IMR-90 (cell line): ENCODE results near the gene DOK3. TPM values are rescaled to one million over a fixed set of nuclear protein-coding genes. Genes with fewer than 3 reads are reported as not detected.
A peak's percentile ranks its signal among the peaks of the same experiment; 100 is the strongest.

Experiments
- ATAC-seq: fragments of 200-7000 bp; cut with Tn5 transposase; 2 replicates; pipeline ENCODE4 v1.9.1; 2020; ENCODE audit warnings: low read depth, mild to moderate bottlenecking, moderate library complexity
- BruUV-seq: library from RNA; stranded (reverse); fragments of 400-500 nt; replicated peaks from 2 replicates; lab custom pipeline; 2021; lab: Mats Ljungman, UMichigan
- CTCF ChIA-PET: fragments of 300-600 bp; formaldehyde crosslinking; extraction: SDS; loops from one replicate; lab custom pipeline; 2021; ENCODE audit warnings: antibody characterized with exemption; lab: Yijun Ruan, JAX
- POLR2A ChIA-PET: fragments of 300-600 bp; sonication (Branson Sonifier 250); formaldehyde crosslinking; loops from one replicate; lab custom pipeline; 2022; ENCODE audit warnings: antibody characterized with exemption; ENCODE audit not compliant: unreplicated experiment; lab: Charles Lee
- DNase-seq: peaks from one replicate; pipeline ENCODE4 v3.0.0; 2013
- H2AFZ ChIP-seq: replicated peaks from 2 replicates; pipeline ENCODE3; 2013; ENCODE audit warnings: low read length, mild to moderate bottlenecking; ENCODE audit not compliant: poor library complexity
- H2AK5ac ChIP-seq: 2 replicates; pipeline ENCODE4 v1.6.1; 2013; ENCODE audit warnings: low read depth, low read length, inconsistent platforms
- H2AK9ac ChIP-seq: replicated peaks from 2 replicates; pipeline ENCODE3; 2013; ENCODE audit warnings: mild to moderate bottlenecking, low read depth, low read length, moderate library complexity; ENCODE audit not compliant: poor library complexity
- H2BK120ac ChIP-seq: 2 replicates; pipeline ENCODE4 v1.6.1; 2013; ENCODE audit warnings: low read depth, low read length, inconsistent platforms
- H2BK15ac ChIP-seq: 3 replicates; pipeline ENCODE4 v1.6.1; 2013; ENCODE audit warnings: low read depth, low read length, inconsistent platforms
- H2BK20ac ChIP-seq: 2 replicates; pipeline ENCODE4 v1.6.1; 2013; ENCODE audit warnings: low read depth, mild to moderate bottlenecking, inconsistent platforms, low read length, moderate library complexity
- H2BK5ac ChIP-seq: 2 replicates; pipeline ENCODE4 v1.6.1; 2013; ENCODE audit warnings: mild to moderate bottlenecking, low read depth, low read length, inconsistent platforms; ENCODE audit not compliant: poor library complexity, severe bottlenecking
- H3K14ac ChIP-seq: replicated peaks from 2 replicates; pipeline ENCODE4 v1.6.1; 2013; ENCODE audit warnings: low read depth, low read length, inconsistent platforms
- H3K18ac ChIP-seq: 2 replicates; pipeline ENCODE4 v1.6.1; 2013; ENCODE audit warnings: low read depth, low read length, control low read depth
- H3K23ac ChIP-seq: 2 replicates; pipeline ENCODE4 v1.6.1; 2013; ENCODE audit warnings: low read depth, low read length, inconsistent platforms
- H3K27ac ChIP-seq: 2 replicates; pipeline ENCODE4 v1.5.1; 2013; ENCODE audit warnings: mild to moderate bottlenecking, control low read depth, low read length; ENCODE audit not compliant: insufficient read depth
- H3K27me3 ChIP-seq: 2 replicates; pipeline ENCODE4 v1.6.1; 2013; ENCODE audit warnings: low read length; ENCODE audit not compliant: control insufficient read depth, insufficient read depth
- H3K36me3 ChIP-seq: 2 replicates; pipeline ENCODE4 v1.6.1; 2013; ENCODE audit warnings: low read length, mixed read lengths; ENCODE audit not compliant: control insufficient read depth, insufficient read depth
- H3K4ac ChIP-seq: 2 replicates; pipeline ENCODE4 v1.6.1; 2013; ENCODE audit warnings: low read depth, low read length, inconsistent platforms
- H3K4me1 ChIP-seq: 2 replicates; pipeline ENCODE4 v1.6.1; 2013; ENCODE audit warnings: low read length, mixed read lengths; ENCODE audit not compliant: control insufficient read depth, insufficient read depth
- H3K4me2 ChIP-seq: 2 replicates; pipeline ENCODE4 v1.6.1; 2013; ENCODE audit warnings: low read depth, mild to moderate bottlenecking, control low read depth, low read length, moderate library complexity
- H3K4me3 ChIP-seq: 2 replicates; pipeline ENCODE4 v1.5.1; 2013; ENCODE audit warnings: low read depth, mild to moderate bottlenecking, control low read depth, low read length, moderate library complexity; ENCODE audit not compliant: insufficient read depth
- H3K56ac ChIP-seq: 2 replicates; pipeline ENCODE4 v1.6.1; 2013; ENCODE audit warnings: low read length, inconsistent platforms; ENCODE audit not compliant: insufficient read depth; ENCODE audit errors: extremely low read depth
- H3K79me1 ChIP-seq, 2 experiments: 2 replicates each; pipeline ENCODE4 v1.6.1; 2013; ENCODE audit warnings: low read length in 2 of 2, inconsistent platforms in 1 of 2, low read depth in 1 of 2
- H3K9ac ChIP-seq: 2 replicates; pipeline ENCODE4 v1.6.1; 2013; ENCODE audit warnings: low read depth, low read length, control low read depth
- H3K9me1 ChIP-seq: 2 replicates; pipeline ENCODE4 v1.6.1; 2013; ENCODE audit warnings: low read length, inconsistent platforms; ENCODE audit not compliant: insufficient read depth
- H3K9me3 ChIP-seq: 2 replicates; pipeline ENCODE4 v1.6.1; 2013; ENCODE audit warnings: low read length; ENCODE audit not compliant: control insufficient read depth, insufficient read depth
- H4K20me1 ChIP-seq: 2 replicates; pipeline ENCODE4 v1.6.1; 2013; ENCODE audit warnings: low read length, inconsistent platforms; ENCODE audit not compliant: insufficient read depth
- H4K5ac ChIP-seq: 2 replicates; pipeline ENCODE4 v1.6.1; 2013; ENCODE audit warnings: mild to moderate bottlenecking, low read depth, low read length, control low read depth
- H4K8ac ChIP-seq, 2 experiments: 2 replicates each; pipeline ENCODE4 v1.6.1; 2013; ENCODE audit warnings: low read depth in 2 of 2, low read length in 2 of 2, control low read depth in 1 of 2, inconsistent platforms in 1 of 2
- H4K91ac ChIP-seq: 2 replicates; pipeline ENCODE4 v1.6.1; 2013; ENCODE audit warnings: low read depth, low read length, inconsistent platforms; ENCODE audit not compliant: insufficient read depth
- CHD1 ChIP-seq: IDR thresholded peaks from 2 replicates; pipeline ENCODE4 v1.6.1; 2012; ENCODE audit warnings: low read depth, low read length, improper control_type of control experiment
- CTCF ChIP-seq: conservative IDR thresholded peaks from 2 replicates; pipeline ENCODE4 v1.5.1; 2012; ENCODE audit warnings: mild to moderate bottlenecking, low read depth, low read length, improper control_type of control experiment
- FOS ChIP-seq: fragments of 150-350 bp; IDR thresholded peaks from 2 replicates; pipeline ENCODE4 v1.6.1; 2016; ENCODE audit warnings: low read depth, low read length
- RAD21 ChIP-seq: IDR thresholded peaks from 2 replicates; pipeline ENCODE4 v1.6.1; 2012; ENCODE audit warnings: low read length, improper control_type of control experiment
- SMC3 ChIP-seq: fragments of 150-350 bp; IDR thresholded peaks from 2 replicates; pipeline ENCODE4 v1.6.1; 2016; ENCODE audit warnings: low read depth, mild to moderate bottlenecking, antibody characterized with exemption, low read length, moderate library complexity
- WGBS, 2 experiments: methylation state at CpG; one replicate each; pipeline versions ENCODE4 v1.1.5 to v1.1.7; 2013; ENCODE audit warnings: missing lambda C conversion rate in 2 of 2; ENCODE audit not compliant: insufficient read length in 1 of 2; ENCODE audit errors: extremely low coverage in 2 of 2; 5-methylcytosine and 5-hydroxymethylcytosine counted together
- dilution Hi-C: fragments of 300-500 bp; cut with HindIII; formaldehyde crosslinking; loops from one replicate; pipeline ENCODE4 v1.14.3; 2018; ENCODE audit warnings: low sequenced_read_pairs; ENCODE audit not compliant: unreplicated experiment
- in situ Hi-C: fragments of 300-500 bp; cut with MboI; formaldehyde crosslinking; loops from 3 replicates; pipeline ENCODE4 v1.14.3; 2019; ENCODE audit warnings: low sequenced_read_pairs, inconsistent platforms, mixed read lengths
- intact Hi-C: fragments of 100-400 bp; cut with micrococcal nuclease; formaldehyde crosslinking; loops from 2 replicates; pipeline ENCODE4 v1.10.0; 2022
- polyA plus RNA-seq, 3 experiments: library from polyadenylated mRNA; depleted of rRNA; stranded (reverse); fragments of >200 nt; gene quantifications; 2 replicates each; pipeline ENCODE4 v1.2.3, GENCODE V29; 2012; ENCODE audit warnings: low replicate concordance in 1 of 3
- total RNA-seq: library from RNA; depleted of rRNA; stranded (reverse); fragments of >200 nt; gene quantifications from 2 replicates; pipeline ENCODE4 v1.2.3, GENCODE V29; 2012

The DOK3 gene
- total and polyA plus RNA-seq, 2 of the 4 experiments (the other 2 are of a cell fraction), result 0.54 to 3.9 TPM

GRCh38 chr5:177507165-177507564, 2.5 kb downstream of the DOK3 start:
- Histone ChIP-seq H2AK5ac (no peak overlapping the region), H3K4me1 (no peaks in the 10 kb centered on the region), H3K14ac (no peak overlapping the region), H2AK9ac (no peak overlapping the region), H2AFZ (no peak overlapping the region), H4K91ac (no peak overlapping the region), H3K9ac (no peak overlapping the region), H3K9me3 (no peaks in the 10 kb centered on the region), H3K9me1 (no peaks in the 10 kb centered on the region), H2BK20ac (no peak overlapping the region), H3K23ac (no peak overlapping the region), H3K36me3 (peaks cover 26% of the 10 kb centered on the region), H3K4ac (no peak overlapping the region), H3K27ac (no peak overlapping the region), H3K27me3 (no peaks in the 10 kb centered on the region), H2BK15ac (no peak overlapping the region), H3K79me1 (peaks cover 0 to 8% of the 10 kb centered on the region in 2 experiments; a peak in 1 of 4 replicates), H3K18ac (no peak overlapping the region), H4K8ac (no peak overlapping the region), H2BK5ac (no peak overlapping the region), H4K5ac (no peak overlapping the region), H3K4me3 (no peak overlapping the region), H2BK120ac (no peak overlapping the region), H4K20me1 (no peaks in the 10 kb centered on the region; the same call in 1 of the 2 replicates), H3K4me2 (no peak overlapping the region), H3K56ac (no peak overlapping the region)
- ATAC-seq, result no peak
- 0 out of 2 replicates have a peak, but pooled peaks have one; percentile 14 for TF ChIP-seq SMC3
- TF ChIP-seq CHD1, result no peak
- peak; percentile 19; the same call in 1 of the 2 replicates for TF ChIP-seq RAD21
- TF ChIP-seq CTCF, result peak; percentile 33; the same call in 1 of the 2 replicates
- no peak for TF ChIP-seq FOS
- BruUV-seq, result no TSS peak
- in situ Hi-C loops (no loop called here), intact Hi-C loops (no loop called here), dilution Hi-C loops (no loop called here)
- ChIA-PET CTCF (interaction anchor here (0.7 kb wide), 1 partner anchor 338 kb away, joined by 3 read pairs; no protein-coding TSS in a partner anchor), POLR2A (interaction anchor here (0.5 to 0.7 kb wide), 2 partner anchors 13 to 39 kb away, joined by 3 to 8 read pairs; no protein-coding TSS in a partner anchor)
- DNase-seq, result no peak
- 92% methylated on average over 6 of the region's 9 CpGs; no CpG with 5 or more reads in 1 of the 2 experiments for whole genome bisulfite sequencing, 2 experiments
